Activated naive CD8-positive, alpha-beta T cell treated with anti-CD3 and anti-CD28 coated beads for 36 hours (primary cell): ENCODE data around the gene PRKCA. TPM values are rescaled to one million over a fixed set of nuclear protein-coding genes. Genes with fewer than 3 reads are reported as not detected.
"Not testable (repeated sequence)": the region's sequence is repeated elsewhere in the genome, so short reads cannot be mapped to it uniquely, and the experiment has no call there.

ENCODE experiments used
- DNase-seq: peaks from one replicate; pipeline ENCODE4 v3.0.0; 2021
- H3K27ac Mint-ChIP-seq: one replicate; pipeline ENCODE4 v1.8.0; 2022; ENCODE audit warnings: mild to moderate bottlenecking, moderate library complexity, mixed read lengths
- H3K27me3 Mint-ChIP-seq: one replicate; pipeline ENCODE4 v1.8.0; 2022; ENCODE audit warnings: mild to moderate bottlenecking, mixed read lengths
- H3K36me3 Mint-ChIP-seq: one replicate; pipeline ENCODE4 v1.8.0; 2021; ENCODE audit warnings: mild to moderate bottlenecking, mixed read lengths
- H3K4me1 Mint-ChIP-seq: one replicate; pipeline ENCODE4 v1.8.0; 2021; ENCODE audit warnings: mixed read lengths
- H3K4me3 Mint-ChIP-seq: one replicate; pipeline ENCODE4 v1.8.0; 2022; ENCODE audit warnings: mild to moderate bottlenecking, moderate library complexity, mixed read lengths
- H3K9me3 Mint-ChIP-seq: one replicate; pipeline ENCODE4 v1.8.0; 2022; ENCODE audit warnings: mixed read lengths
- total RNA-seq, 2 experiments: library from RNA; stranded (reverse); gene quantifications; one replicate each; pipeline ENCODE4 v1.2.3, GENCODE V29; 2021

Gene PRKCA
- 10 to 100 TPM; 63.5 to 65.8 TPM for total RNA-seq

DNA sequence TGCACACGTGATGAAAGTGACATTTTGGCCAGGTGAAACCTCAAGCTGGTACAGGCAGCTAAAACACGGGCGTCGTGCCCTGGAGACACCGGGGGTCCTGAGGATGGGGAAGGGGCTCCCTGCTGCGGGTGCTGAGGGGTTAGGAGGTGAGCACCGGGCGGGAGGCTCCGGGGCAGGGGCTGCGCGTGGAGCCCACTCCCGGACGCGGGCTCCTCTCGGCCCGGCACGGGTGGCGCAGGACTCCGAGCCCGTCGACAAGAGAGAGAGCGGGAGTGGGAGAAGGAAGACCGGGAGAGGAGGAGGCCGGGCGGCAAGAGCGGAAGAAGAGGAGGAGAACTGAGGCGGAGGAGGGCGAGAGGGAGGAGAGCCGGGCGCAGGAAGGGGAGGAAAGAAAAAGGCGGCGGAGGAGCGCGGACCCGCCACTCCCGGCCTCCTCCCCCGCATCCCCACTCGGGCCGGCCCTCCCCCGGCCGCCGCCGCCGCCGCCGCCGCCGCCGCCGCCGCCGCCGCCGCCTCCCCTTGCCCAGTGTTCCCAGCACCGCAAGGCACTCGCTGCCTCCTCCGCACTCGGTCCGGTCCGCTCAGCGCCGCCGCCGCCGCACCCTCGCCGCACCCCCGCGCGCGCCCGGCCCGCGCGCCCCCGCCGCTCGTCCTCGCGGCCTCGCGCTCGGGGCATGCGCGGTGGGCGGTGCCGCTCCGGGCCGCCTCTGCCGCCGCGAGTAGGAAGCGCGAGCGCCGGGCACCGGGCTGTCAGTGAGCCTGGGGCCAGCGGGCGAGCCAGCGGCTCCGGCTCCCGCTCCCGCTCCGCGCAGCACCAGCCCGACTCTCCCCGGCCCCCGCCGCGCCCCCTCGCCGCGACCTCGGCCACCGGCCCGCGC lies at the start of gene PRKCA:
TSS of gene PRKCA (plus strand) at position 750 of the 878 bp plus-strand sequence.
- Mint-ChIP-seq H3K4me1 (peaks cover 52% of the 10 kb centered on the region), H3K27ac (peak within 1 kb of the TSS; percentile 92), H3K9me3 (peaks cover 2% of the 10 kb centered on the region), H3K27me3 (no peaks in the 10 kb centered on the region), H3K4me3 (peak within 1 kb of the TSS; percentile 99), H3K36me3 (peaks cover 22% of the 10 kb centered on the region)
- DNase-seq = peak; percentile 85

DNA sequence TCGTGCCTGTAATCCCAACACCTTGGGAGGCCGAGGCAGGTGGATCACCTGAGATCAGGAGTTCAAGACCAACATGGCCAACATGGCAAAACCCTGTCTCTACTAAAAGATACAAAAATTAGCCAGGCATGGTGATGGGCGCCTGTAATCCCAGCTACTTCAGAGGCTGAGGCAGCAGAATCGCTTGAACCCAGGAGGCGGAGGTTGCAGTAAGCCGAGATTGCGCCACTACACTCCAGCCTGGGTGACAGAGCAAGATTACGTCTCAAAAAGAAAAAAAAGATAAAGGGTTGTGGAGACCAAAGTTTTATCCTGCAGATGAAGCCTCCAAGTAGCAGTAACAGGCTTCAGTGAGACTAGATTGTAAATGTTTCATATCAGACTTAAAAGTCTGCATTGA lies 49.0 kb upstream of the PRKCA start:
- not testable (repeated sequence) for H3K27ac Mint-ChIP-seq, H3K9me3 Mint-ChIP-seq

DNA sequence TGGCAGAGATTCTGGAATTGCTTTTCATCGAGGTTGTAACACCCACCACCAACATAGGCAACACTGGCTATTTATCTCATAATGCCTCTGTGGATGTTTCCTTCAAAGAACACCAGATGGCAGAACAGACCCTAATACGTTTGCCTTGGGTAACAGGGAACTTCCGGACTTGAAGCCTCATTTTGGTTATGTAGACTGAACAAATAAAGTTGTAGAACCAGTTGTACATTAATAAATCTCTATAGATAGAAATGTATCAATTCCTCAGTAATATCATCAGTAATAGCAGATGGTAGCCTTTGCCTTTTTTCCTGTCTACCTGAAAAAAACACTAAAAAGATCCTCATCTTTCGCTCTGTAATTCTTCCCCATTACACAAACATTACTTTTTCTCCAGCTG lies 47.3 kb upstream of the PRKCA start:
- H3K36me3 Mint-ChIP-seq = no peaks in the 10 kb centered on the region
- no peaks in the 10 kb centered on the region for H3K27me3 Mint-ChIP-seq
- H3K9me3 Mint-ChIP-seq = no peaks in the 10 kb centered on the region
- H3K27ac Mint-ChIP-seq = peak overlapping the region; percentile 79
- peak overlapping the region; percentile 56 for H3K4me3 Mint-ChIP-seq
- DNase-seq = peak; percentile 15
- H3K4me1 Mint-ChIP-seq = peaks cover 9% of the 10 kb centered on the region

More for the DNA sequence above, 49.0 kb upstream of the PRKCA start:
- not testable (repeated sequence) for DNase-seq, H3K36me3 Mint-ChIP-seq, H3K4me3 Mint-ChIP-seq, H3K27me3 Mint-ChIP-seq, H3K4me1 Mint-ChIP-seq

DNA sequence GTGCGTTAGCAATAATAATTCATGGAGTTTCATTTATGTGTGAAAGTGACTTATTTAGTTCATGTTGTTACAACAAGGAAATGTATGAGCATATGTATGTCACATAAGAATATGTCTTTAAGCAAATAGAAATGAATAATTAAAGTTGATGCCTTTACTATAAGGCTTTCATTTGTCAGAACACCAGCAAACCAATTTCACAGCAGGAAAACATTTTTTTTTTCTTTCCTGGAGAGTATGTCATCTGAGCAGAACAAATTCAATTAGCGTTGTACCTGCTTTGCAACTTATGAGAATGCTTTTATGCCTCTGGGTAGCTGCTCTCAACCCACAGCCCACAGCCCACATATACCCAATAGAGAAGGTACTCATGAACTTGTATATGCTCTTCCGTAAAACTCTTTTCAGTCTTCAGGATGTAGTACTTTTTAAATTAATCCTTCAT lies 46.9 kb upstream of the PRKCA start:
- Mint-ChIP-seq H3K36me3 (no peaks in the 10 kb centered on the region), H3K9me3 (no peaks in the 10 kb centered on the region), H3K4me1 (peaks cover 9% of the 10 kb centered on the region), H3K4me3 (peak overlapping the region; percentile 56), H3K27ac (peak overlapping the region; percentile 79), H3K27me3 (no peaks in the 10 kb centered on the region)
- DNase-seq = no peak

DNA sequence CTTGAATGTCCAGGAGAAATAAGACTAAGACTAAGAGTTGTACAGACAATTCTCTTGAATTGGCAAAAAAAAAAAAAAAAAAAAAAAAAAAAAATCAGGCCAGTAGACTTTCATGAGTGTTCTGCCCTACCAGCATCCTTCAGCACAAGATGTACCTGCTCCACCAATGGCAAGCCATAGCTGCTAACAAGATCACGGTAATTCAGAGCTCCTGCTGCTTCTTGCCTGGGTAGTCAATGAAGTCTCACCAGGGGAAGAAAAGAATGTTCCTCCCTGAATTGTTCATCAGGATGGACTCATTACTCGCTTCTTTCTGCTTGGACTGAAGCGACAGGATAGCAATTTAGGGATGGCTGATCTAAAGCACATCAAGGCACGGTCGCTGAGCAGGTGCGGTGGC lies 42.1 kb upstream of the PRKCA start:
- no peak for DNase-seq
- H3K4me1 Mint-ChIP-seq = peaks cover 13% of the 10 kb centered on the region
- no peak overlapping the region for H3K4me3 Mint-ChIP-seq
- peaks cover 5% of the 10 kb centered on the region for H3K9me3 Mint-ChIP-seq
- no peaks in the 10 kb centered on the region for H3K36me3 Mint-ChIP-seq
- H3K27me3 Mint-ChIP-seq = no peaks in the 10 kb centered on the region
- no peak overlapping the region for H3K27ac Mint-ChIP-seq

DNA sequence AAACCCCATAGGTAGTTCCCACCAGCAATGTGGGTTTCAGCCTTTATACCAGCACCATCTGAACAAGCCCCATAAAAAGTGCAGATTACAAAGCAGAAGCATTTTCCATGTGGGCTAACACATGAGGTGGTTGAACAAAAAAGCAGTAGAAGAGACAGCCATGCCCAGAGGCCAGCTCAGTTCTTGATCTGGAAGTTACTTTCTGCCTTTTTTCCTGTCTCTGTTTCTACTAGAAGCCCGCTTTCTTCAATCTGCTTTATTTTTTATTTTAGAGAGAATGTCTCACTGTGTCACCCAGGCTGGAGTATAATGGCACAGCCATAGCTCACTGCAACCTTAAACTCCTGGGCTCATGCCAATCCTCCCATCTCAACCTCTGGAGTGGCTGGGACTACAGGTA lies 41.7 kb upstream of the PRKCA start:
- DNase-seq = no peak
- no peak overlapping the region for H3K4me3 Mint-ChIP-seq
- no peaks in the 10 kb centered on the region for H3K27me3 Mint-ChIP-seq
- H3K4me1 Mint-ChIP-seq = peaks cover 9% of the 10 kb centered on the region
- H3K27ac Mint-ChIP-seq = no peak overlapping the region
- H3K36me3 Mint-ChIP-seq = no peaks in the 10 kb centered on the region
- H3K9me3 Mint-ChIP-seq = peaks cover 5% of the 10 kb centered on the region

DNA sequence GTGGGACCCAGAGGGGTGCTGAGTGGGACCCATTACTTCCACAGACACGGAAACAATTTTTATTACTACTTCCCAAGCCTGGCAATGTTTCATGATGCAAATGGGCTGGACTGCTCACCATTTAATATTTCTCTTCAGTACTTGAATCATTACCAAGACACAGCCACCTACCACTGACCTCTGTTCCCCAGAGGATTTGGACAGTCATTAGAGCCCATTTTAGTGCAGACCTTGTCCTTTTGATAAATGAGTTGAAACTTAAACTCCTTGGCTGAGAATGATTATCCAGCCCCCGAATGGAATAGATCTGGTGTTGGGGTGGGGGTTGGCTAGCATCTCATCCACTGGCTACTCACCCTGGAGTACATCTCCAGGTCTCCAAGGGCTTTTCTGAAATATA lies 39.6 kb upstream of the PRKCA start:
- no peaks in the 10 kb centered on the region for H3K36me3 Mint-ChIP-seq
- H3K4me3 Mint-ChIP-seq = no peak overlapping the region
- no peaks in the 10 kb centered on the region for H3K27me3 Mint-ChIP-seq
- no peak for DNase-seq
- H3K9me3 Mint-ChIP-seq = peaks cover 5% of the 10 kb centered on the region
- H3K4me1 Mint-ChIP-seq = peaks cover 5% of the 10 kb centered on the region
- no peak overlapping the region for H3K27ac Mint-ChIP-seq

DNA sequence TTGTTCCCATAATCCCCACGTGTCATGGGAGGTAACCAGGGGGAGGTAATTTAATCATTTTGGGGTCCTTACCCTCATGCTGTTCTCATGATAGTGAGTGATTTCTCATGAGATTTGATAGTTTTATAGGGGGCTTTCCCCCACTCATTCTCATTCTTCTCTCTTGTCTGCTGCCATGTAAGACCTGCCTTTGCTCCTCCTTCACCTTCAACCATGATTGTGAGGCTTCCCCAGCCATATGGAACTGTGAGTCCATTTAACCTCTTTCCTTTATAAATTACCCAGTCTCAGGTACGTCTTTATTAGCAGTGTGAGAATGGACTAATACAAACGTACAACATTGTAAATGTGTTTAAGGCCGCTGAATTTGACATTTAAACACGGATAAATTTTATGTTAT lies 37.7 kb upstream of the PRKCA start:
- no peaks in the 10 kb centered on the region for H3K36me3 Mint-ChIP-seq
- peaks cover 7% of the 10 kb centered on the region for H3K4me1 Mint-ChIP-seq
- H3K9me3 Mint-ChIP-seq = peaks cover 5% of the 10 kb centered on the region
- H3K4me3 Mint-ChIP-seq = no peak overlapping the region
- no peak for DNase-seq
- H3K27me3 Mint-ChIP-seq = no peaks in the 10 kb centered on the region
- no peak overlapping the region for H3K27ac Mint-ChIP-seq

DNA sequence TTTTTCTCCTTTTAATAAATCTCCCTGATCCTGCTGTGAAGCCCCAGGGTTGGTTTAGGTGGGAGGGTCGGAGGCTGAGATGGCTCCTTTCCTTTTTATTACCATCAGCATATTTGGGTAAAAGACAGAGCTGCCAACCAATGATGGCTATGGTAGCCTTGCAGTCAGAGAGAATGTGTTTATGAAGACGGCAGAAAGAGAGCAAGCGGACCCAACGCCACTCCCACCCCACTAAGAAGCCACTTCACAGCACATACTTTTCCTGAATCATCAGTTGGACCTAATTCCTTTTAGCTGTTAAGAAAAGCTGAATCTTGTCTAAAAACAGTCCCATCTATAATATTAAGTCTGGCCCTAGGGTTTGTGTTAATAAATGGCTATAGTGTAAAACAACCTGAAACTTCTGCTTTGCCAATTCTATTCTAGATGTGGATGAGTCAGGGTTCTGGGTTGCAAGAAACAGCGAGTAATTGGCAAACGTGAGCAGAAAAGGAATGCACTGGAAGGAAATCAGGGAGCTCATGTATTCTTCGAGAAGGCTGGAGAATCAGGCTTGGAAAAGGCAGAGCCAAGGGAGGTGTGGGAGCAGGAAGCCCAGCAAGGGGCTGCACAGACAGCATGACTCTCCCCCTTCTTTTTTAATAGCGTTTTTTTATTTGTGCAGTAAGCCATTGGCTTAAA lies 34.0 kb upstream of the PRKCA start:
- DNase-seq = no peak
- no peaks in the 10 kb centered on the region for H3K27me3 Mint-ChIP-seq
- no peaks in the 10 kb centered on the region for H3K36me3 Mint-ChIP-seq
- H3K9me3 Mint-ChIP-seq = peaks cover 5% of the 10 kb centered on the region
- no peak overlapping the region for H3K4me3 Mint-ChIP-seq
- no peak overlapping the region for H3K27ac Mint-ChIP-seq
- peaks cover 8% of the 10 kb centered on the region for H3K4me1 Mint-ChIP-seq

DNA sequence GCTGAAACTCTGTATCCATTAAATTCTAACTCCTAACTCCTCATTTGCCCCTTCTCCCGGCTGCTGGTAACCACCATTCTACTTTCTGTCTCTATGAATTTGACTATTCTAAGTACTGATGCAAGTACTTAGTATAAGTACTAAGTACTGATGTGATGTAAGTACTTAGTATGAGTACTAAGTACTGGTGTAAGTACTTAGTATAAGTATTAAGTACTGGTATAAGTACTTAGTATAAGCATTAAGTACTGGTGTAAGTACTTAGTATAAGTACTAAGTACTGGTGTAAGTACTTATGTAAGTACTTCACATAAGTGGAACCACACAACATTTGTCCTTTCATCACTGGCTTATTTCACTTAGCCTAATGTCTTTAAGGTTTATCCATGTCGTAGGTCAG lies 32.3 kb upstream of the PRKCA start:
- no peak overlapping the region for H3K4me3 Mint-ChIP-seq
- no peaks in the 10 kb centered on the region for H3K36me3 Mint-ChIP-seq
- H3K4me1 Mint-ChIP-seq = peaks cover 3% of the 10 kb centered on the region
- no peaks in the 10 kb centered on the region for H3K9me3 Mint-ChIP-seq
- no peaks in the 10 kb centered on the region for H3K27me3 Mint-ChIP-seq
- H3K27ac Mint-ChIP-seq = no peak overlapping the region
- DNase-seq = no peak

DNA sequence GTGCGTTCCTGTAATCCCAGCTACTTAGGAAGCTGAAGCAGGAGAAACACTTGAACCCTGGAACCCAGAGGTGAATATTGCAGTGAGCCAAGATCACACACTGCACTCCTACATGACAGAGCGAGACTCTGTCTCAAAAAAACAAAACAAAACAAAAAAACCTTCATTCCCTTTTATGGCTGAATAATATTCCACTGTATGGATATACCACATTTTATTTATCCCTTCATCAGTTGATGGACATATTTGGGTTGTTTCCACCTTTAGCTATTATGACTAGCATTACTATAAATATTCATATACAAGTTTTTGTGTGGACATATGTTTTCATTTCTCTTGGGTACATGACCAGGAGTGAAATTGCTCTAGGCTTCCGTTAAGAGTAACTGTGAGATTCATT lies 30.9 kb upstream of the PRKCA start:
- no peaks in the 10 kb centered on the region for H3K36me3 Mint-ChIP-seq
- no peak for DNase-seq
- peaks cover 3% of the 10 kb centered on the region for H3K4me1 Mint-ChIP-seq
- no peaks in the 10 kb centered on the region for H3K9me3 Mint-ChIP-seq
- H3K27ac Mint-ChIP-seq = no peak overlapping the region
- H3K4me3 Mint-ChIP-seq = no peak overlapping the region
- H3K27me3 Mint-ChIP-seq = no peaks in the 10 kb centered on the region

DNA sequence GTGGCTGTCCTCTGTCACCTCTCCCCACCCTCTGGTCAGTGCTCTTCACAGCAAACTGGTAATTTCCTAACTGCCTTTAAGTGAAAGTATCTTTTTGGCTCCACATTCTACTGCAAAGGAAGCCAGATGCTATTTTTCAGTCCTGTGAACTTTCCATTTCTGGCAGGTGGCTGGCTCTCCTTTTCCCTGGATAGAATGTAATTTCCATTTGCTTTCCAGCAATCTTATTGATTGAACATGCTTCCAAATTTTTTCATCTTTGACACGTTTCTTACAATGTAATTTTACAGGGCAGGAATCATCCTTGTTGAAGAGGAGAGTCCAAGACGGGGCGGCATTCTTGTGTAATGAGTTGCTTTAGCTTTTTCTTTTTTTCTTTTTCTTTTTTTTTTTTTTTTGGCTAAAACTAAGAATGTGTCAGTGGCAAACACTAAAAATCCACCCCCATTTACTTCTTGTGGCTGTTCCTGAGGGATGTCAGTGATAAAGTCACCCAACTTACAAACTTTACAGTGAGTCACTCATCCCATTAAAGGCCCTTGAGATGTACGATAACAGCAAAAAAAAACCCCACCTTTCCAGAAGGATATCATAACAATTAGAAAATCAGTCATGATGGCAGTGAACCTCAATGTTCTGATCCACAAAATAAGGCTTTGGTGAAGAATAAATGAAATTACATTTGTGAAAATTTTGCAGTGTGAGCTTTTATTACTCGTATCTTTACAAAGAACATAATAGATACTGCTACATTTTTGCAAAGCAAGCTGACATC lies 29.4 kb upstream of the PRKCA start:
- H3K4me3 Mint-ChIP-seq = no peak overlapping the region
- no peak for DNase-seq
- H3K27me3 Mint-ChIP-seq = no peaks in the 10 kb centered on the region
- peaks cover 5% of the 10 kb centered on the region for H3K4me1 Mint-ChIP-seq
- H3K36me3 Mint-ChIP-seq = no peaks in the 10 kb centered on the region
- no peak overlapping the region for H3K27ac Mint-ChIP-seq
- H3K9me3 Mint-ChIP-seq = no peaks in the 10 kb centered on the region

DNA sequence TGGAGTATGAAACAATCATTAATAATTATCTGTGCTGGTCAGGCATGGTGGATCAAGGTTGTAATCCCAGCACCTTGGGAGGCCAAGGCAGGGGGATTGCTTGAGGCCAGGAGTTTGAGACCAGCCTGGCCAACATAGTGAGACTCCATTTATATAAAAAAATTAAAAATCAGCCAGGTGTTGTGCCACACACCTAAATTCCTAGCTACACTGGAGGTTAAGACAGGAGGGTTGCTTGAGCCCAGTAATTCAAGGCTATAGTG lies 28.9 kb upstream of the PRKCA start:
- Mint-ChIP-seq H3K9me3 (no peaks in the 10 kb centered on the region), H3K4me1 (peaks cover 4% of the 10 kb centered on the region), H3K27me3 (no peaks in the 10 kb centered on the region), H3K36me3 (no peaks in the 10 kb centered on the region), H3K27ac (no peak overlapping the region), H3K4me3 (no peak overlapping the region)
- DNase-seq = no peak

DNA sequence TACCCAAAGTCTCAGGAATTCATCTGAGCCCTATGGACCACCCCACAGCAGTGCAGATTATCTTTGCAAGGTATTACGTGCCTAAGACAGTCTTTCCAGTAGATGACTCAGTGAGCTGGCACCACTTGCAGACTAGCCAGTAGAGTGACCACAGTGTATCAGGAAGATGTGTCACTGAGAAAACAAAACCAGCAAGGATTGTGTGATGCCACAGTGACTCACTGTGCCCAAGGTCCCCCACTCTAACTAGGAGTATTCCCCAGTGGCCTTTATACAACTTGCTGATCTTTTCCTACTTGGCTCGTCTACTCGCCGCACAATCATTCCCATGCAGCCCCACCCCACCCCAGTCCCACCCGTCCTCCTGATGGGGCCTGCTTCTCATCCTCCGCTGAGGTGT lies 26.8 kb upstream of the PRKCA start:
- no peaks in the 10 kb centered on the region for H3K36me3 Mint-ChIP-seq
- H3K4me3 Mint-ChIP-seq = no peak overlapping the region
- H3K9me3 Mint-ChIP-seq = no peaks in the 10 kb centered on the region
- peaks cover 3% of the 10 kb centered on the region for H3K4me1 Mint-ChIP-seq
- DNase-seq = peak; percentile 12
- no peak overlapping the region for H3K27ac Mint-ChIP-seq
- no peaks in the 10 kb centered on the region for H3K27me3 Mint-ChIP-seq

DNA sequence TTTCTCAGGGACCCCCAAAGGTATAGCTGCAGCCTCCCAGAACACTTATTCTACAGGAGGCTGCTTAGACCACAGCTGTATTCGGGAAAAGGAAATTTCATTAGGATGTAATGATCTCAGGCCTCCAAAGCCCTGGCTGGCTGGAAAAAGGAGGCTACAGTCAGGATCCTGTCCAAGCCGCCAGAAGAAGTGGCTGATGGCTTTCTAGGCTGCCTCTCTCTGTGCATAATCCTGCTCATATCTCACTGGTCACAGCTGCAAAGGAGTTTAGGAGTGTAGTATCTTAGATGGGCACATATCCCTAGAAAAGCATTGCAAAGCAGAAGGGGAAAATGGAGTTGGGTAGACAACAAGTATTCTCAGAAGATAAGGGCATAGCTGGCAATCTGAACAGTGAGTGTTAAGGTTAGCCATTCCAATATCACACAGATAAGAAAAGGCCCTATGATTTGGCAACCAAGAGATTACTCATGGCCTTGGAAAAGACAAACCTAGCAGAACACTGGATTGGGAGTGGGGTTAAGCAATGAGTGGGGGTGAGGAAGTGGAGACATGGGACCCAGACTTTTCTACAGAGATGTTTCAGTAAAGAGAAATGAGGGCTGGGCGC lies 26.0 kb upstream of the PRKCA start:
- H3K9me3 Mint-ChIP-seq = no peaks in the 10 kb centered on the region
- H3K27ac Mint-ChIP-seq = no peak overlapping the region
- H3K4me1 Mint-ChIP-seq = peaks cover 3% of the 10 kb centered on the region
- DNase-seq = no peak
- H3K36me3 Mint-ChIP-seq = no peaks in the 10 kb centered on the region
- no peak overlapping the region for H3K4me3 Mint-ChIP-seq
- no peaks in the 10 kb centered on the region for H3K27me3 Mint-ChIP-seq
